Measurements from ENCODE around the gene SLC25A27. TPM values are rescaled to one million over a fixed set of nuclear protein-coding genes. Genes with fewer than 3 reads are reported as not detected.
"Not testable (repeated sequence)": the region's sequence is repeated elsewhere in the genome, so short reads cannot be mapped to it uniquely, and the experiment has no call there.

SLC25A27 gene
- polyA plus RNA-seq, 3 donors: 32.6 to 72.9 (median 44.8) TPM

- no peak for DNase-seq (ENCODE audit: extremely low read depth in 1 of 11, low read depth in 9 of 11, low spot score in 4 of 11)
Observed at GRCh38 chr6:46642928-46643751, 9.6 kb upstream of the SLC25A27 start.

- no peak for DNase-seq (ENCODE audit: extremely low read depth in 1 of 11, low read depth in 9 of 11, low spot score in 4 of 11)
Observed at GRCh38 chr6:46645265-46645664, 7.5 kb upstream of the SLC25A27 start.

GRCh38 chr6:46648108-46648507 is 4.7 kb upstream of the SLC25A27 start:
- DNase-seq (ENCODE audit: extremely low read depth in 1 of 11, low read depth in 9 of 11, low spot score in 4 of 11): not testable (repeated sequence)

GRCh38 chr6:46648869-46649492 is 3.8 kb upstream of the SLC25A27 start:
- no peak for DNase-seq (ENCODE audit: extremely low read depth in 1 of 11, low read depth in 9 of 11, low spot score in 4 of 11)

- no peak for DNase-seq (ENCODE audit: extremely low read depth in 1 of 11, low read depth in 9 of 11, low spot score in 4 of 11)
Observed at GRCh38 chr6:46651006-46651405, 1.8 kb upstream of the SLC25A27 start.

GRCh38 chr6:46651816-46652215 is 959 bp upstream of the SLC25A27 start:
- DNase-seq (ENCODE audit: extremely low read depth in 1 of 11, low read depth in 9 of 11, low spot score in 4 of 11): peak in 4 of 11 donors; percentile 1 to 18 (median 11)

- DNase-seq (ENCODE audit: extremely low read depth in 1 of 11, low read depth in 9 of 11, low spot score in 4 of 11): peak in 3 of 11 donors; percentile 3 to 16 (median 14)
Observed at GRCh38 chr6:46652232-46652602, 558 bp upstream of the SLC25A27 start.

GRCh38 chr6:46653439-46654195 is 842 bp downstream of the SLC25A27 start:
- no peak for DNase-seq (ENCODE audit: extremely low read depth in 1 of 11, low read depth in 9 of 11, low spot score in 4 of 11)

- no peak for DNase-seq (ENCODE audit: extremely low read depth in 1 of 11, low read depth in 9 of 11, low spot score in 4 of 11)
Observed at GRCh38 chr6:46655803-46656202, 3.0 kb downstream of the SLC25A27 start.

- no peak for DNase-seq (ENCODE audit: extremely low read depth in 1 of 11, low read depth in 9 of 11, low spot score in 4 of 11)
Observed at GRCh38 chr6:46657642-46658041, 4.9 kb downstream of the SLC25A27 start.

GRCh38 chr6:46661483-46661882 is 8.7 kb downstream of the SLC25A27 start:
- no peak for DNase-seq (ENCODE audit: extremely low read depth in 1 of 11, low read depth in 9 of 11, low spot score in 4 of 11)

- DNase-seq (ENCODE audit: extremely low read depth in 1 of 11, low read depth in 9 of 11, low spot score in 4 of 11): no peak
Observed at GRCh38 chr6:46667377-46667776, 14.6 kb downstream of the SLC25A27 start.

GRCh38 chr6:46674410-46674809 is 21.6 kb downstream of the SLC25A27 start:
- DNase-seq (ENCODE audit: extremely low read depth in 1 of 11, low read depth in 9 of 11, low spot score in 4 of 11): no peak

GRCh38 chr6:46676604-46677313 is 24.0 kb downstream of the SLC25A27 start:
- no peak for DNase-seq (ENCODE audit: extremely low read depth in 1 of 11, low read depth in 9 of 11, low spot score in 4 of 11)

- no peak for DNase-seq (ENCODE audit: extremely low read depth in 1 of 11, low read depth in 9 of 11, low spot score in 4 of 11)
Observed at GRCh38 chr6:46677314-46677654, 24.5 kb downstream of the SLC25A27 start.

- DNase-seq (ENCODE audit: extremely low read depth in 1 of 11, low read depth in 9 of 11, low spot score in 4 of 11): no peak
Observed at GRCh38 chr6:46684771-46685170, 32.0 kb downstream of the SLC25A27 start.

- no peak for DNase-seq (ENCODE audit: extremely low read depth in 1 of 11, low read depth in 9 of 11, low spot score in 4 of 11)
Observed at GRCh38 chr6:46687619-46688097, 34.9 kb downstream of the SLC25A27 start, which contains the start of gene TDRD6. Gene TDRD6, plus strand, starts transcription at chr6:46687885. Its CDS starts 244 bp downstream, at chr6:46688129.

GRCh38 chr6:46688117-46688965 is 35.6 kb downstream of the SLC25A27 start:
- no peak for DNase-seq (ENCODE audit: extremely low read depth in 1 of 11, low read depth in 9 of 11, low spot score in 4 of 11)
